HG03280 (cell line): ENCODE results near the gene SURF1.
"Not testable (repeated sequence)": the region's sequence is repeated elsewhere in the genome, so short reads cannot be mapped to it uniquely, and the experiment has no call there.

ENCODE experiments used
- ATAC-seq: cut with Tn5 transposase; IDR thresholded peaks from one replicate; pipeline ENCODE4 v1.9.1; 2021; ENCODE audit warnings: mild to moderate bottlenecking, moderate library complexity; ENCODE audit not compliant: unreplicated experiment

SURF1 gene

GRCh38 chr9:133327834-133328484, 28.3 kb downstream of the SURF1 start:
- ATAC-seq, result no peak

DNA sequence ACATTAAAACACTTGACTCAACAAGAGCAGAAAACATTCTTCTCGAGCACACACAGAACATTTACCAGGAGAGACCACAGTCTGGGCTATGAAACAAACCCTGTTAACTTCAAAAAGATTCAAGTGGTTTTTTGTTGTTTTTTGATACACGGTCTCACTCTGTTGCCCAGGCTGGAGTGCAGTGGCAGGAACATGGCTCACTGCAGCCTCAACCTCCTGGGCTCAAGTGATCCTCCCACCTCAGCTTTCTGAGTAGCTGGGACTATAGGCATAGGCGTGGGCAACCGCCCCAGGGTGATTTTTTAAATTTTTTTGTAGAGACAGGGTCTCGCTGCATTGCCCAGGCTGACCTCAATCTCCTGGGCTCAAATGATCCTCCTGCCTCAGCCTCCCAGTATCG, 29.3 kb downstream of the SURF1 start:
- not testable (repeated sequence) for ATAC-seq

DNA sequence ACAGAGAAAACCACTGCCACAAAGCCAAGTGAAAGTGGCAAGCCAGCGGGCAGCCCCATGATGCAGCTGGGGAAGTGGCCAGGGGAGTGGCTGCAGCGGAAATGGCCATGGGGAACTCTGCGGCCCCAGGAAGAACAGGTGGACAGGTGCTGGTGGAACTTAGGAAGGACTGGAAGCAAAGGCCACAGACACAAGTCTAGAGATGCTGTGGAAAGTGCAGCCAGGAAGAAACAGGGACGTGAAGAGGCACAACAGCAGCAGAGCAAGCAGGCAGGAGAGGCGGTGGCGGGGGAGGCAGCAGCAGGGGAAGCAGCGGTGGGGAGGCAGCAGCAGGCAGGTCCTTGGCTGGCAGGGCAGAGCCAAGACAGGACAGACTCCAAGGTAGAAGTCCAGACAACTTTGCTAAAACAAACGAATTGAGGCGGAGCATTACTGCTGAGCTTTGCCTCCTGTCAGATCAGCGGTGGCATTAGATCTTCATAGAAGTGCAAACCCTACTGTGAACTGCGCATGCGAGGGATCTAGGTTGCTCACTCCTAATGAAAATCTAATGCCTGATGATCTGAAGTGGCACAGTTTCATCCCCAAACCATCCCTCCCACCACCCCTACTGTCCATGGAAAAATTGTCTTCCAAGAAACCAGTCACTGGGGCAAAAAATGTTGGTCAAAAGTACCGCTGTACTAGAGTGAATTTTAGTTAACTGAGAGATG, 32.1 kb downstream of the SURF1 start:
- no peak for ATAC-seq

DNA sequence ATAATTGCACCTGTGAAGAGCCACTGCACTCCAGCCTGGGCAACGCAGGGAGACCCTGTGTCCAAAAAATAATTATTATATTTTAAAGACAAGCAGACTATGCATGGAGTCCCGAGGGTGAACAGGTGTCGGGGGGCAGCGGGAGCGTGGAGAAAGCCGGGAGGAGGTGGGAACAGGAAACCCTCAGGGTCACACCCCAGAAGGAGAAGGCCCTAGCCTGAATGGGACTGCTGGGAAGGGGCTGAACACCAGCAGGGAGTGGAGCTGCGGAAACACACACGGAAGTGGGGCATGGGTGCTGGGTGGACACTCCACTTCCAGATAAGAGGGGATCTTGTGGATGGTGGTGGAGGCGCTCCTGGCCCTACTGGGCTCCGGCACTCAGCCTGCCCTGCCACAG, 33.1 kb downstream of the SURF1 start:
- ATAC-seq, result no peak

- no peak for ATAC-seq
These were observed 33.6 kb downstream of the SURF1 start for GRCh38 chr9:133322701-133323100.

- no peak for ATAC-seq
These were observed 34.8 kb downstream of the SURF1 start for GRCh38 chr9:133321411-133321935.

DNA sequence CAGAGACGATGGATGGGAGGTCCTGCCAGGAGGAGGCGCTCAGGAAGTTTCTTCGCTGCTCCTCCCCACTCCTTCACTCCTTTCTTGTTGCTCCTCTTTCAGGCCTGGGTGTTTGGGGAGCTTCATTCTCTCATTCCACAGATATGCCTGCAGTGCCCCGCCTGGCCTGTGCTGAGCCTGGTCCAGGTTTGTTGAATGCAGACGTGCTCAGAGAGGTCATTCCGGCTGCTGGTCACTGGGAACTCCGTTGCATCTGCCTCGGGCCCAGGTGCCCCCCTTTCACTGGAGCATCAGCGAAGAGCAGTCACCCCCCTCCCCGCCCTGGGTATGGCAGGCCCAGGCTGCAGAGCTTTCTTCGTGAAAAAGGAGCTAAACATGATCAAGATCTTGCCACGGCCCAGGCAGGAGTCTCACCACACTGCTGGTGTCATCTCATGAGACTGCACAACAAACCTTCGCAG, 35.8 kb downstream of the SURF1 start:
- ATAC-seq, result no peak

DNA sequence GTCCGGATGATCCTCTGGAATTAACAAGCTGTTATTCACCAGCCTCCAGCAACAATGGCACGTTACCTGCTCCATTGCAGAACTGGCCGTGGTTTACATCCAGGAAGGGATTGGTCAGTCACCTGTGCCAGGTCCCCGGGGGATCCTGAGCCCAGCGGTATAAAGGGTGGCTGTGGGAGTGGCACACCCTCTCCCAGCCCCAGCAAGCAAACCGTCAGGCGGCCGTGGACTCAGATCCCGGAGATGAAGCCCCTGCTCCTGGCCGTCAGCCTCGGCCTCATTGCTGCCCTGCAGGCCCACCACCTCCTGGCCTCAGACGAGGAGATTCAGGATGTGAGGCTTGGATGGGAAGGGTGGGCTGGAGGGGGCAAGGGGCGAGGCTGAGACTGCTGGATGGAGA, 38.7 kb downstream of the SURF1 start:
- not testable (repeated sequence) for ATAC-seq

DNA sequence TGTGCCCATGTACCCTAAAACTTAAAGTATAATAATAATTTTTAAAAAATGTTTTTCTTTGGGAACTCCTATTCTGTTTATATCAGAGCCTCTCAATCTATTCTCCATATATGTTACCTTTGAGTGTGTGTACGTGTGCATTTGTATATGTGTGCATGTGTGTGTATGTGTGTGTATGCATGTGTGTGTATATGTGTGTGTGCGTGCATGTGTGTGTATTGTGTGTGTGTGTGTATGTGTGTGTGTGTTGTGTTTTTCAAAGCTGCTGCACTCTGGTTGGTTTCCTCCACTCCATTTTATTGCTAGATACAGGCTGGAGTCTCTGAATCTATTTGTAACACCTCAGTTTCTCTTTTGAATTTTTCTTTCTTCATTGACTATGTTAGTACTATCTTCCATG, 40.3 kb downstream of the SURF1 start:
- no peak for ATAC-seq

DNA sequence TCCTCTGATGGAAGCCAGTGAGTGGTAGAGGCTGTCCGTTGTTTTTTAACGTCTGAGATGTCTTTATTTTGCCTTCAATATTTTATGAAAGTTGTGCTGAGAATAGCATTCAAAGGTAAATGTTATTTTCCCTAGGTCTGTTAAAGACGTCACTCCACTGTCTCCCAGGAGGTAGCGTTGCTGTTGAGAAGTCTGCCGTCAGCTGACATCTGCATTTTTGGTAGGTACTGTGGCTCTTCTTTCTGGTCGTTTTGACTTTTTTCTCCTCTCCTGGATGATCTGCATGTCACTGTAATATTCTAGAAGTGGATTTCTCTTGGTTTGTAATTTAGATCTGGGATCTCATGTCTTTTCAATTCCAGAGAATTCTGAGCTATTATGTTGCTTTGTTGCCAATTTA, 46.7 kb downstream of the SURF1 start:
- ATAC-seq, result no peak

- ATAC-seq, result no peak
These were observed 49.0 kb downstream of the SURF1 start for GRCh38 chr9:133307301-133307700.

GRCh38 chr9:133306242-133307204, 49.8 kb downstream of the SURF1 start:
- ATAC-seq, result no peak

DNA sequence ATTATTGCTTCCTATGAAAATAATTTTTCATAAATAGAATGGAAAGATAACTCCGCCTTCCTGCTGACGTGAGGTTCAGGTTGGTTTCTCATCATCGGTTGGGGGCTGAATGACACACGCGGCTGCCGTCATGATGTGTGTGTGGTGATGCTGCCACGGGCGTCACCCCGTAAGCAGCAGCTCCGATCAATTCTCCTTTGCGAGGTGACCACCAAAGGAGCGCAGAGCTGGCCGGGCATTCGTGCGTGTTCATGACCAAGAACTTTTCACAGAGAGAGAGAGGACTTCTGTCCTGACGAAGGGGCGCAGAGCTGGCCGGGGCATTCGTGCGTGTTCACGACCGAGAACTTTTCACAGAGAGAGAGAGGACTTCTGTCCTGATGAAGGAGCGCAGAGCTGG, 50.6 kb downstream of the SURF1 start:
- ATAC-seq, result no peak

- ATAC-seq, result no peak
These were observed 51.6 kb downstream of the SURF1 start for GRCh38 chr9:133304477-133305377.

- no peak for ATAC-seq
These were observed 52.2 kb downstream of the SURF1 start for GRCh38 chr9:133304158-133304470.

DNA sequence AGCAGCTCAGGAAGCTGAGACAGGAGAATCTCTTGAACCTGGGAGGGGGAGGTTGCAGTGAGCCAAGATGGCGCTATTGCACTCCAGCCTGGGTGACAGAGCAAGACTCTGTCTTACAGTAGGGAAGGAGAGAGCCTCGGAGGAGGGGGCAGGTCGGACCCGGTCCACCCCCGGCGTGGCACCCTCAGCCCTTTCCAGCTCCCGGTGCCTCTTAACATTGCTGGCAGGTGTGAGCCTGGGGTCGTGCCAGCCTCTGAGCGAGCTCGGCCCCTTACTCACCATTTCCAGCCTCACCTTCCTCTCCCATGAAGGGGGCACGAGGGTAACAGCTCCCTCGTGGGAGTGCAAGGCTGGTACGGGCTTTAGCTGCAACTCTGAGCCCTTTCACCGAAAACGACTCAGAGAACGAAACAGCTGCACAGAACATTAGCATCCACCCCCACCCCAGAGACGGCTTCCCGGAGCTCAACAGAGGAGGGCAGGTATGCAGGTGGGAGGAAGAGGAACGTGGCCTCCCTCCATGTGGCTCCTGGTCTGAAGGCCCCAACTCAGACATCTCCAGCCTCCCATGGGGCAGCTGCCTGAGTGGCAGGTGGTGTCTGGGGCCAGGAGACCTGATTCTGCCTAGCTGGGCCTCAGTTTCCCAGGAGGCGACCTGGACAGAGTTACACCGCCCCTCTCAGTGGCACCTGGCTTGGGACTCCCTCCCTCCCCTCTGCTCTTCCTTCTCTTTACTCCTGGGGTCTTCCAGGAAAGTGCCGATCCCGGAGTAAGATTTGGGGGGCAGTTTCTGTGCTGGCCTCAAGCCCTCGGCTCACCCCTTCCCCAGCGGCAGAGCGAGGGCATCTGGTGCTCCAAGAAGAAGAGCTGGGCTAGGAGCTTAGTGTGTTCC, 52.8 kb downstream of the SURF1 start:
- no peak for ATAC-seq
